HL-60 (cell line): ENCODE data around the gene SIGLEC7.

Source experiments
- DNase-seq, 2 experiments: peaks; one replicate each; pipeline ENCODE4 v3.0.0-alpha.2; 2010 to 2020; ENCODE audit warnings: low read depth in 1 of 2, low spot score in 1 of 2
- H3K27ac ChIP-seq: fragments of 250-450 bp; sonication (Bioruptor Pico); replicated peaks from 2 replicates; pipeline ENCODE4 v1.5.1; 2020; ENCODE audit warnings: mild to moderate bottlenecking, moderate library complexity
- H3K27me3 ChIP-seq: fragments of 250-450 bp; sonication (Bioruptor Pico); 2 replicates; pipeline ENCODE4 v1.5.1; 2021; ENCODE audit warnings: mild to moderate bottlenecking, moderate library complexity; ENCODE audit not compliant: insufficient read depth, poor library complexity, severe bottlenecking
- H3K4me3 ChIP-seq: replicated peaks from 2 replicates; pipeline ENCODE4 v1.5.1; 2011; ENCODE audit warnings: mild to moderate bottlenecking, control low read depth, low read length; ENCODE audit not compliant: insufficient read depth
- GABPA ChIP-seq: IDR thresholded peaks from 2 replicates; pipeline ENCODE4 v1.6.1; 2012; ENCODE audit warnings: low read depth
- POLR2AphosphoS5 ChIP-seq: IDR thresholded peaks from 2 replicates; pipeline ENCODE4 v1.6.1; 2012; ENCODE audit warnings: low read depth
- SPI1 ChIP-seq: IDR thresholded peaks from 2 replicates; pipeline ENCODE4 v1.6.1; 2012; ENCODE audit warnings: low read depth, mild to moderate bottlenecking, borderline replicate concordance
- long read RNA-seq: library from polyadenylated mRNA; unstranded; transcript quantifications from one replicate; pipeline ENCODE4 v2.0.0, GENCODE V29; 2020
- TF ChIP-seq, protein P1 (sequence below): IDR thresholded peaks from 2 replicates; pipeline ENCODE4 v1.6.1; 2012; ENCODE audit warnings: low read depth; ENCODE audit not compliant: insufficient replicate concordance
- TF ChIP-seq, protein P2 (sequence below): IDR thresholded peaks from one replicate; pipeline ENCODE4 v1.5.1; 2011; ENCODE audit warnings: low read length, control low read depth, inconsistent platforms; ENCODE audit not compliant: insufficient read depth

Gene SIGLEC7
- long read RNA-seq, partial matches to known transcripts, result 0 of 1 reads
- long read RNA-seq, other reads (novel, unspliced or antisense), result 0 of 1 reads

DNA sequence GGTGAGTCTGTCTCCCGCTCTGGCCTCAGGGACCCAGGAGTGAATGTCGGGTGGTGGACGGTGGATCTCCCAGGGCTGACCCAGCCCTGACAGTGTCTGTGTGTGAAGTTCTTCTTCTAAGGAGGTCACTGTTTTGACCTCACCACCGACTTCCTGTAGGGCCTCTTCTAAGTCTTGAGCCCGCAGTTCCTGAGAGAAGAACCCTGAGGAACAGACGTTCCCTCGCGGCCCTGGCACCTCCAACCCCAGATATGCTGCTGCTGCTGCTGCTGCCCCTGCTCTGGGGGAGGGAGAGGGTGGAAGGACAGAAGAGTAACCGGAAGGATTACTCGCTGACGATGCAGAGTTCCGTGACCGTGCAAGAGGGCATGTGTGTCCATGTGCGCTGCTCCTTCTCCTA lies at the start of gene SIGLEC7:
SIGLEC7 (plus strand) TSS at position 183 of the 400 bp plus-strand sequence; CDS start at position 252, 69 bp downstream.
- H3K27ac ChIP-seq, result peak within 1 kb of the TSS; percentile 62
- H3K4me3 ChIP-seq, result peak within 1 kb of the TSS; percentile 29
- no peak for TF ChIP-seq SPI1
- no peaks in the 10 kb centered on the region for H3K27me3 ChIP-seq
- peak; percentile 55 to 67 for DNase-seq

DNA sequence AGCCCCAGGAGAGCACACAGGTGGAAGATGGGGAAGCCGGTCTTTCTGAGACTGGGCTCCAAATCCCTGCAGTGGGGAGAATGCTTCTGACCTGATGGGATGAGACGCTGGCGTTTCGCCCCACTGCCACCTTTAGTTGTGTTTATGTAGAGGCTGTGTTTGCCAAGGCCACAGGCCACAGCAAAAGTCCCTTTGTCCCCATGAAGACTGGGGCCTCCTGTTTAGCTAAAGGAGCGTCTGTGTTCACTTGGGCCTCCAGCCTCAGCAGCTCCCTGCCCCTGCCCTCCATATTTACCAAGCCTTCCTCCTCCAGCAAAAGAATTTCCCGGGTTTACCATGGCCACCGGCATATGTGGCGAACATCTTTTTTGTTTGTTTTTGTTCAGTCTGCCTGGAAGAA lies 49.0 kb upstream of the SIGLEC7 start:
- H3K27ac ChIP-seq, result no peak overlapping the region
- no peak overlapping the region for H3K4me3 ChIP-seq
- DNase-seq, result no peak
- TF ChIP-seq, protein P1, sequence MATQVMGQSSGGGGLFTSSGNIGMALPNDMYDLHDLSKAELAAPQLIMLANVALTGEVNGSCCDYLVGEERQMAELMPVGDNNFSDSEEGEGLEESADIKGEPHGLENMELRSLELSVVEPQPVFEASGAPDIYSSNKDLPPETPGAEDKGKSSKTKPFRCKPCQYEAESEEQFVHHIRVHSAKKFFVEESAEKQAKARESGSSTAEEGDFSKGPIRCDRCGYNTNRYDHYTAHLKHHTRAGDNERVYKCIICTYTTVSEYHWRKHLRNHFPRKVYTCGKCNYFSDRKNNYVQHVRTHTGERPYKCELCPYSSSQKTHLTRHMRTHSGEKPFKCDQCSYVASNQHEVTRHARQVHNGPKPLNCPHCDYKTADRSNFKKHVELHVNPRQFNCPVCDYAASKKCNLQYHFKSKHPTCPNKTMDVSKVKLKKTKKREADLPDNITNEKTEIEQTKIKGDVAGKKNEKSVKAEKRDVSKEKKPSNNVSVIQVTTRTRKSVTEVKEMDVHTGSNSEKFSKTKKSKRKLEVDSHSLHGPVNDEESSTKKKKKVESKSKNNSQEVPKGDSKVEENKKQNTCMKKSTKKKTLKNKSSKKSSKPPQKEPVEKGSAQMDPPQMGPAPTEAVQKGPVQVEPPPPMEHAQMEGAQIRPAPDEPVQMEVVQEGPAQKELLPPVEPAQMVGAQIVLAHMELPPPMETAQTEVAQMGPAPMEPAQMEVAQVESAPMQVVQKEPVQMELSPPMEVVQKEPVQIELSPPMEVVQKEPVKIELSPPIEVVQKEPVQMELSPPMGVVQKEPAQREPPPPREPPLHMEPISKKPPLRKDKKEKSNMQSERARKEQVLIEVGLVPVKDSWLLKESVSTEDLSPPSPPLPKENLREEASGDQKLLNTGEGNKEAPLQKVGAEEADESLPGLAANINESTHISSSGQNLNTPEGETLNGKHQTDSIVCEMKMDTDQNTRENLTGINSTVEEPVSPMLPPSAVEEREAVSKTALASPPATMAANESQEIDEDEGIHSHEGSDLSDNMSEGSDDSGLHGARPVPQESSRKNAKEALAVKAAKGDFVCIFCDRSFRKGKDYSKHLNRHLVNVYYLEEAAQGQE, result no peak
- TF ChIP-seq POLR2AphosphoS5 (no peak), GABPA (no peak), SPI1 (no peak)
- TF ChIP-seq, protein P2, sequence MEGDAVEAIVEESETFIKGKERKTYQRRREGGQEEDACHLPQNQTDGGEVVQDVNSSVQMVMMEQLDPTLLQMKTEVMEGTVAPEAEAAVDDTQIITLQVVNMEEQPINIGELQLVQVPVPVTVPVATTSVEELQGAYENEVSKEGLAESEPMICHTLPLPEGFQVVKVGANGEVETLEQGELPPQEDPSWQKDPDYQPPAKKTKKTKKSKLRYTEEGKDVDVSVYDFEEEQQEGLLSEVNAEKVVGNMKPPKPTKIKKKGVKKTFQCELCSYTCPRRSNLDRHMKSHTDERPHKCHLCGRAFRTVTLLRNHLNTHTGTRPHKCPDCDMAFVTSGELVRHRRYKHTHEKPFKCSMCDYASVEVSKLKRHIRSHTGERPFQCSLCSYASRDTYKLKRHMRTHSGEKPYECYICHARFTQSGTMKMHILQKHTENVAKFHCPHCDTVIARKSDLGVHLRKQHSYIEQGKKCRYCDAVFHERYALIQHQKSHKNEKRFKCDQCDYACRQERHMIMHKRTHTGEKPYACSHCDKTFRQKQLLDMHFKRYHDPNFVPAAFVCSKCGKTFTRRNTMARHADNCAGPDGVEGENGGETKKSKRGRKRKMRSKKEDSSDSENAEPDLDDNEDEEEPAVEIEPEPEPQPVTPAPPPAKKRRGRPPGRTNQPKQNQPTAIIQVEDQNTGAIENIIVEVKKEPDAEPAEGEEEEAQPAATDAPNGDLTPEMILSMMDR, result no peak
- H3K27me3 ChIP-seq, result no peaks in the 10 kb centered on the region

DNA sequence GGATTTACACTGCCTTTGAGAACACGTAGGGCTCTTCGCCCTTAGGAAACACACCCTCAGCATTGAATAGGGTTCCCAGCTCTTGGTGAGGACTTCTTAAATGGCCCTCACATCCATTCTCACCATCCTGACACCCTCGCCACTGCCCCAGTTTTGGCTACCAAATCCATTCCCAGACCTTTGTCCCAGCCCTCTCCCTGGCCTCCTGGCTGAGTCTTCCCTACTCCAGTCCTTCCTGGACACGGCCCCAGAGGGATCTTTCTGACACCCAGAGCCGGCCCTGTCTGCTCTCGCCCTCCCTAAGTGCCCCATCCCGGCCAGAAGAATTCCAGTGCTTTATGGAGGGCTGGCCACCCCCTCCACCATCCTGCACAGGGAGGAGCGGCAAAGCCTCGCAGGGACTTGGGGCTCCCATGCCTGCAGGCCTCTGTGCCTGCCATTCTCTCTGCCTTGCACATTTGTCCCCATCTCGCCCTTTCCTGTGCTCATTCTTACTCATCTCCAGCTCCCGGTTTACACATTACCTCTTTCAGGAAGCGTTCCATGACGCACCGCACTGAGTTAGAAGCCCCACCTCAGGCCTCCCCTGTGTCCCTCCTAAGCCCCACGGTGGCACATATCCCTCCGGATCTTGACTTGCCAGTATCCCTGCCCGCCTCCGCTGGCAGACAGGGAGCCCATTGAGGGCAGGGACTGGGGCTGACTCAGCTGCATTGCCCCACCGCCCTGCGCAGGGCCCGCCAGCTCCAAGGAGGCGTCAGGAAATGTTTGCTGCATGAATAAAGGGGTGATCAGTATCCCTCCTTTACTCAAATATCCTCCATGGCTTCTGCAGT lies 48.4 kb upstream of the SIGLEC7 start:
- no peak overlapping the region for H3K4me3 ChIP-seq
- DNase-seq, result no peak
- H3K27me3 ChIP-seq, result no peaks in the 10 kb centered on the region
- TF ChIP-seq SPI1 (no peak), GABPA (no peak), POLR2AphosphoS5 (no peak)
- TF ChIP-seq, protein P2, result no peak
- TF ChIP-seq, protein P1, result no peak
- H3K27ac ChIP-seq, result no peak overlapping the region

DNA sequence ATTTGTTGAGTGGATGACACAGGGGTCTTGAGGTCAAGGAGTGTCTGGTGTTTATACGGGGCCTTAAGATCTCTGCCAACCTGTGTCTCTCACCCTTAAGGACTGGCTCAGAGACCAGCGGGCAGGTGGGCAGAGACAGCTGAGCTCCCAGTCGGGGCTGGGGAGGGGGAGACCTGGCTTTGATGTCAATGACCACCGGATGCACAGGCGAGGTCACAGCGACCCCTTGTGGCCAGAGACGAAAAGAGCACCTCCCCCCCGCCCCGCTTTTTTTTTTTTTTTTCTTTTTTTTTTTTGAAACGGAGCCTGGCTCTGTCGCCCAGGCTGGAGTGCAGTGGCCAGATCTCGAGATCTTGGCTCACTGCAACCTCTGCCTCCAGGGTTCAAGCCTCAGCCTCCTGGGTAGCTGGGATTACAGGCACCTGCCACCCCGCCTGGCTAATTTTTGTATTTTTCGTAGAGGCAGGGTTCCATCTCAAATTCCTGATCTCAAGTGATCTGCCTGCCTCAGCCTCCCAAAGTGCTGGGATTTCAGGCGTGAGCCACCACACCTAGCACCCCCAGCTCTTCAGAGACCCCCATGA lies 47.3 kb upstream of the SIGLEC7 start:
- TF ChIP-seq, protein P2, result peak; percentile 30
- TF ChIP-seq GABPA, result no peak
- no peak overlapping the region for H3K4me3 ChIP-seq
- peak in 1 of 2 experiments; percentile 32 for DNase-seq
- no peak overlapping the region for H3K27ac ChIP-seq
- H3K27me3 ChIP-seq, result no peaks in the 10 kb centered on the region
